ENCODE measurements around the gene DNAH8. TPM values are rescaled to one million over a fixed set of nuclear protein-coding genes. Genes with fewer than 3 reads are reported as not detected.

The DNAH8 gene
- total RNA-seq, 1 donor from 2014 or later, result 1.1 TPM

GRCh38 chr6:39007575-39007974 is 292.5 kb downstream of the DNAH8 start:
- no peak for DNase-seq (ENCODE audit: low spot score)
- peaks cover 8% of the 10 kb centered on the region for H3K27me3 ChIP-seq
- H3K27ac ChIP-seq, result no peak overlapping the region
- H2AFZ ChIP-seq (replicated peaks), result no peak overlapping the region
- H3K4me3 Mint-ChIP-seq, result no peak overlapping the region
- H3K4me2 ChIP-seq, result no peak overlapping the region
- H3K4me1 Mint-ChIP-seq, result peaks cover 5% of the 10 kb centered on the region
- peaks cover 5% of the 10 kb centered on the region for H3K27me3 Mint-ChIP-seq (ENCODE audit: insufficient read depth, low read depth)
- no peaks in the 10 kb centered on the region for H3F3A ChIP-seq (ENCODE audit: low read depth)
- H3K9me3 ChIP-seq (ENCODE audit: low read depth), result no peaks in the 10 kb centered on the region
- no peaks in the 10 kb centered on the region for H3K36me3 Mint-ChIP-seq
- no peak for TF ChIP-seq CTCF (IDR thresholded peaks at IDR 0.05)
- TF ChIP-seq EZH2phosphoT487 (IDR thresholded peaks at IDR 0.05), result no peak
- no peak for TF ChIP-seq EZH2 (IDR thresholded peaks at IDR 0.05)
- no peaks in the 10 kb centered on the region for H4K20me1 ChIP-seq (ENCODE audit: low read depth)
- H3K4me1 ChIP-seq, result peaks cover 6% of the 10 kb centered on the region
- no peaks in the 10 kb centered on the region for H3K9me3 Mint-ChIP-seq
- no peak overlapping the region for H3K4me3 ChIP-seq
- no peak overlapping the region for H3K9ac ChIP-seq
- H3K27ac Mint-ChIP-seq, result no peak overlapping the region
- no peaks in the 10 kb centered on the region for H3K36me3 ChIP-seq
- H3K79me2 ChIP-seq (ENCODE audit: low read depth), result no peaks in the 10 kb centered on the region

- no peaks in the 10 kb centered on the region for H3K79me2 ChIP-seq (ENCODE audit: low read depth)
- no peak overlapping the region for H3K9ac ChIP-seq
- Mint-ChIP-seq H3K27me3 (ENCODE audit: insufficient read depth, low read depth) (peaks cover 5% of the 10 kb centered on the region), H3K27ac (no peak overlapping the region), H3K4me1 (peaks cover 5% of the 10 kb centered on the region), H3K36me3 (no peaks in the 10 kb centered on the region), H3K4me3 (no peak overlapping the region), H3K9me3 (no peaks in the 10 kb centered on the region)
- H4K20me1 ChIP-seq (ENCODE audit: low read depth), result no peaks in the 10 kb centered on the region
- H2AFZ ChIP-seq (replicated peaks), result no peak overlapping the region
- DNase-seq (ENCODE audit: low spot score), result peak; percentile 7
- no peak overlapping the region for H3K27ac ChIP-seq
- H3K4me1 ChIP-seq, result peaks cover 6% of the 10 kb centered on the region
- no peaks in the 10 kb centered on the region for H3K9me3 ChIP-seq (ENCODE audit: low read depth)
- peaks cover 8% of the 10 kb centered on the region for H3K27me3 ChIP-seq
- H3K4me2 ChIP-seq, result no peak overlapping the region
- no peak overlapping the region for H3K4me3 ChIP-seq
- H3F3A ChIP-seq (ENCODE audit: low read depth), result no peaks in the 10 kb centered on the region
- no peaks in the 10 kb centered on the region for H3K36me3 ChIP-seq
- TF ChIP-seq CTCF (IDR thresholded peaks at IDR 0.05) (no peak), EZH2phosphoT487 (IDR thresholded peaks at IDR 0.05) (no peak), EZH2 (IDR thresholded peaks at IDR 0.05) (no peak)
These were observed 293.6 kb downstream of the DNAH8 start for GRCh38 chr6:39008737-39009136.

GRCh38 chr6:39009476-39009875 is 294.4 kb downstream of the DNAH8 start:
- H3K4me3 Mint-ChIP-seq, result no peak overlapping the region
- Histone ChIP-seq H3F3A (ENCODE audit: low read depth) (no peaks in the 10 kb centered on the region), H3K27ac (no peak overlapping the region), H3K4me3 (no peak overlapping the region), H3K9me3 (ENCODE audit: low read depth) (no peaks in the 10 kb centered on the region), H3K9ac (no peak overlapping the region), H3K4me2 (no peak overlapping the region), H3K4me1 (peaks cover 6% of the 10 kb centered on the region), H3K27me3 (peaks cover 8% of the 10 kb centered on the region), H4K20me1 (ENCODE audit: low read depth) (no peaks in the 10 kb centered on the region), H2AFZ (replicated peaks) (no peak overlapping the region), H3K79me2 (ENCODE audit: low read depth) (no peaks in the 10 kb centered on the region), H3K36me3 (no peaks in the 10 kb centered on the region)
- no peak for TF ChIP-seq EZH2 (IDR thresholded peaks at IDR 0.05)
- no peak for TF ChIP-seq CTCF (IDR thresholded peaks at IDR 0.05)
- TF ChIP-seq EZH2phosphoT487 (IDR thresholded peaks at IDR 0.05), result no peak
- H3K27ac Mint-ChIP-seq, result no peak overlapping the region
- H3K36me3 Mint-ChIP-seq, result no peaks in the 10 kb centered on the region
- H3K27me3 Mint-ChIP-seq (ENCODE audit: insufficient read depth, low read depth), result peaks cover 5% of the 10 kb centered on the region
- H3K9me3 Mint-ChIP-seq, result no peaks in the 10 kb centered on the region
- H3K4me1 Mint-ChIP-seq, result peaks cover 5% of the 10 kb centered on the region
- no peak for DNase-seq (ENCODE audit: low spot score)

All from neural progenitor cell (in vitro differentiated cells).